MM.1S (cell line): ENCODE data around the gene CREG1.

Experiments
- CTCF ChIP-seq: fragments of 300-600 bp; sonication (generic); IDR thresholded peaks from 2 replicates; pipeline ENCODE4 v1.5.1; 2016; ENCODE audit warnings: antibody characterized with exemption, low read length, mixed read lengths
- EZH2 ChIP-seq: fragments of 300-600 bp; sonication (generic); optimal IDR thresholded peaks from 2 replicates; pipeline ENCODE3; 2017; ENCODE audit warnings: low read depth, mild to moderate bottlenecking, antibody characterized with exemption, low read length, mixed read lengths
- EZH2phosphoT487 ChIP-seq: fragments of 300-600 bp; sonication (generic); IDR thresholded peaks from 2 replicates; pipeline ENCODE4 v1.6.1; 2018; ENCODE audit warnings: antibody characterized with exemption, low read length

GRCh38 chr1:167543199-167543990 is 10.2 kb downstream of the CREG1 start:
- no peak for TF ChIP-seq CTCF
- no peak for TF ChIP-seq EZH2
- no peak for TF ChIP-seq EZH2phosphoT487
